Tibial nerve (tissue), 3 donors: ENCODE data around the gene RUNDC3A.

ENCODE experiments used
- CTCF ChIP-seq, 5 experiments: fragments of 200-600 bp in 3 of 5; fragments of 450-650 bp in 2 of 5; sonication (generic) in 3 of 5; IDR thresholded peaks; one replicate each; pipeline ENCODE4 v1.5.1; 2016 to 2019; ENCODE audit warnings: antibody characterized with exemption in 5 of 5, mild to moderate bottlenecking in 3 of 5, moderate library complexity in 2 of 5
- POLR2A ChIP-seq, 2 donors: fragments of 450-650 bp; IDR thresholded peaks; one replicate each; pipeline ENCODE4 v1.6.1; 2017; ENCODE audit warnings: antibody characterized with exemption in 2 of 2, mild to moderate bottlenecking in 2 of 2, moderate library complexity in 2 of 2

GRCh38 chr17:44315760-44316731 lies 7.6 kb downstream of the RUNDC3A start:
- TF ChIP-seq CTCF (IDR thresholded peaks at IDR 0.05) (no peak), POLR2A (IDR thresholded peaks at IDR 0.05) (no peak)
